ENCODE data around the gene LRRC25. TPM values are rescaled to one million over a fixed set of nuclear protein-coding genes. Genes with fewer than 3 reads are reported as not detected.

Gene LRRC25
- total RNA-seq, 1 donor from 2014 or later = 3.9 TPM

GRCh38 chr19:18346091-18346490 lies 51.3 kb downstream of the LRRC25 start:
- intact Hi-C loops (cut with DNase I) = loop anchor here (5.0 kb wide), 1 partner anchor 66 kb away; no protein-coding TSS in a partner anchor
- Histone ChIP-seq H3K9me3 (no peaks in the 10 kb centered on the region), H3K36me3 (no peaks in the 10 kb centered on the region), H3K27me3 (no peaks in the 10 kb centered on the region), H3K4me1 (peaks cover 6% of the 10 kb centered on the region), H3K27ac (no peak overlapping the region), H3K4me3 (no peak overlapping the region)
- no peak for TF ChIP-seq CTCF (IDR thresholded peaks at IDR 0.05)
- no peak for TF ChIP-seq POLR2A (IDR thresholded peaks at IDR 0.05)
- TF ChIP-seq POLR2AphosphoS5 (IDR thresholded peaks at IDR 0.05; ENCODE audit: insufficient read depth in 1 of 2, low read depth in 1 of 2) = no peak
- DNase-seq (ENCODE audit: extremely low spot score in 2 of 2) = no peak

GRCh38 chr19:18345296-18345695 lies 52.1 kb downstream of the LRRC25 start:
- intact Hi-C loops (cut with DNase I) = loop anchor here (5.0 kb wide), 1 partner anchor 67 kb away; no protein-coding TSS in a partner anchor
- H3K27me3 ChIP-seq = no peaks in the 10 kb centered on the region
- peaks cover 11% of the 10 kb centered on the region for H3K4me1 ChIP-seq
- H3K36me3 ChIP-seq = no peaks in the 10 kb centered on the region
- TF ChIP-seq CTCF (IDR thresholded peaks at IDR 0.05) (no peak), POLR2AphosphoS5 (IDR thresholded peaks at IDR 0.05; ENCODE audit: insufficient read depth in 1 of 2, low read depth in 1 of 2) (no peak), POLR2A (IDR thresholded peaks at IDR 0.05) (no peak)
- no peak overlapping the region for H3K27ac ChIP-seq
- no peak for DNase-seq (ENCODE audit: extremely low spot score in 2 of 2)
- H3K9me3 ChIP-seq = no peaks in the 10 kb centered on the region
- H3K4me3 ChIP-seq = no peak overlapping the region

GRCh38 chr19:18344582-18344950 lies 52.9 kb downstream of the LRRC25 start:
- H3K4me1 ChIP-seq = peaks cover 17% of the 10 kb centered on the region
- intact Hi-C loops (cut with DNase I) = no loop called here
- DNase-seq (ENCODE audit: extremely low spot score in 2 of 2) = no peak
- TF ChIP-seq POLR2AphosphoS5 (IDR thresholded peaks at IDR 0.05; ENCODE audit: insufficient read depth in 1 of 2, low read depth in 1 of 2) (no peak), POLR2A (IDR thresholded peaks at IDR 0.05) (no peak), CTCF (IDR thresholded peaks at IDR 0.05) (no peak)
- no peaks in the 10 kb centered on the region for H3K9me3 ChIP-seq
- no peak overlapping the region for H3K27ac ChIP-seq
- H3K27me3 ChIP-seq = no peaks in the 10 kb centered on the region
- no peaks in the 10 kb centered on the region for H3K36me3 ChIP-seq
- H3K4me3 ChIP-seq = no peak overlapping the region

GRCh38 chr19:18342090-18342632 lies 55.3 kb downstream of the LRRC25 start:
- H3K4me1 ChIP-seq = peaks cover 18% of the 10 kb centered on the region
- H3K4me3 ChIP-seq = no peak overlapping the region
- no peak for DNase-seq (ENCODE audit: extremely low spot score in 2 of 2)
- intact Hi-C loops (cut with DNase I) = no loop called here
- TF ChIP-seq POLR2AphosphoS5 (IDR thresholded peaks at IDR 0.05; ENCODE audit: insufficient read depth in 1 of 2, low read depth in 1 of 2) = no peak
- no peak for TF ChIP-seq CTCF (IDR thresholded peaks at IDR 0.05)
- no peak for TF ChIP-seq POLR2A (IDR thresholded peaks at IDR 0.05)
- no peaks in the 10 kb centered on the region for H3K36me3 ChIP-seq
- no peaks in the 10 kb centered on the region for H3K27me3 ChIP-seq
- H3K27ac ChIP-seq = peak overlapping the region; percentile 92
- H3K9me3 ChIP-seq = no peaks in the 10 kb centered on the region

Small RNA genes lying within 50 kb of the gene (microRNA-seq; reads per million reads assigned to microRNA genes)
- gene MIR3189 (ENCODE audit: borderline number of aligned reads, borderline replicate concordance) = not detected

Small RNA genes lying within 50 kb of the gene (small RNA-seq; reads per million reads assigned to genes)
- gene MIR3189 = not detected

Other genes with a start within 250 kb of the LRRC25 start
- 24.8 TPM for gene PIK3R2, start 244.5 kb downstream of the LRRC25 start, total RNA-seq
- 43.7 TPM for gene IFI30, start 223.8 kb downstream of the LRRC25 start, total RNA-seq
- 10.3 TPM for gene MPV17L2, start 204.4 kb downstream of the LRRC25 start, total RNA-seq
- 5.6 TPM for gene RAB3A, start 193.6 kb downstream of the LRRC25 start, total RNA-seq
- 0.98 TPM for gene PDE4C, start 171.2 kb downstream of the LRRC25 start, total RNA-seq
- 4.4 TPM for gene IQCN, start 123.2 kb downstream of the LRRC25 start, total RNA-seq
- gene JUND, start 116.0 kb downstream of the LRRC25 start, total RNA-seq = 531 TPM
- gene LSM4, start 74.5 kb downstream of the LRRC25 start, total RNA-seq = 54.3 TPM
- gene PGPEP1, start 57.0 kb downstream of the LRRC25 start, total RNA-seq = 27.5 TPM
- 25.5 TPM for gene GDF15, start 11.5 kb downstream of the LRRC25 start, total RNA-seq
- gene SSBP4, start 21.8 kb upstream of the LRRC25 start, total RNA-seq = 72.7 TPM
- 57.5 TPM for gene ISYNA1, start 40.5 kb upstream of the LRRC25 start, total RNA-seq
- 25.3 TPM for gene ELL, start 124.4 kb upstream of the LRRC25 start, total RNA-seq
- gene FKBP8, start 146.0 kb upstream of the LRRC25 start, total RNA-seq = 376 TPM
- 131 TPM for gene KXD1, start 160.2 kb upstream of the LRRC25 start, total RNA-seq
- gene UBA52, start 174.2 kb upstream of the LRRC25 start, total RNA-seq = 747 TPM
- gene REX1BD, start 191.2 kb upstream of the LRRC25 start, total RNA-seq = 124 TPM
- 15.2 TPM for gene CRLF1, start 209.2 kb upstream of the LRRC25 start, total RNA-seq
- gene TMEM59L, start 215.2 kb upstream of the LRRC25 start, total RNA-seq = 4.2 TPM
- 8.3 TPM for gene KLHL26, start 239.4 kb upstream of the LRRC25 start, total RNA-seq